Neural crest cell (in vitro differentiated cells): ENCODE data around the gene SIAH3. TPM values are rescaled to one million over a fixed set of nuclear protein-coding genes. Genes with fewer than 3 reads are reported as not detected.

ENCODE experiments used
- DNase-seq: peaks from one replicate; pipeline ENCODE4 v3.0.0; 2021; ENCODE audit warnings: low read depth, mixed read lengths, low spot score
- H3K27ac Mint-ChIP-seq: one replicate; pipeline ENCODE4 v1.8.0; 2021; ENCODE audit warnings: mild to moderate bottlenecking, mixed read lengths; ENCODE audit not compliant: unreplicated experiment
- H3K27me3 Mint-ChIP-seq: 2 replicates; pipeline ENCODE4 v1.8.0; 2021; ENCODE audit warnings: low read depth, mild to moderate bottlenecking, mixed read lengths
- H3K36me3 Mint-ChIP-seq: 2 replicates; pipeline ENCODE4 v1.8.0; 2021; ENCODE audit warnings: low read depth, mild to moderate bottlenecking, mixed read lengths
- H3K4me1 Mint-ChIP-seq: 2 replicates; pipeline ENCODE4 v1.8.0; 2021; ENCODE audit warnings: mixed read lengths
- H3K4me3 Mint-ChIP-seq: one replicate; pipeline ENCODE4 v1.8.0; 2021; ENCODE audit warnings: mild to moderate bottlenecking, mixed read lengths
- H3K9me3 Mint-ChIP-seq: 2 replicates; pipeline ENCODE4 v1.8.0; 2021; ENCODE audit warnings: mixed read lengths
- total RNA-seq: library from RNA; stranded (reverse); gene quantifications from 2 replicates; pipeline ENCODE4 v1.2.1, GENCODE V29; 2021
- TF ChIP-seq, protein P1 (sequence below): fragments of 200-600 bp; sonication (generic); conservative IDR thresholded peaks from 2 replicates; pipeline ENCODE4 v1.5.0; 2021; ENCODE audit warnings: antibody characterized with exemption, mild to moderate bottlenecking

SIAH3 gene
- total RNA-seq, 1 donor from 2014 or later: 0.42 TPM

DNA sequence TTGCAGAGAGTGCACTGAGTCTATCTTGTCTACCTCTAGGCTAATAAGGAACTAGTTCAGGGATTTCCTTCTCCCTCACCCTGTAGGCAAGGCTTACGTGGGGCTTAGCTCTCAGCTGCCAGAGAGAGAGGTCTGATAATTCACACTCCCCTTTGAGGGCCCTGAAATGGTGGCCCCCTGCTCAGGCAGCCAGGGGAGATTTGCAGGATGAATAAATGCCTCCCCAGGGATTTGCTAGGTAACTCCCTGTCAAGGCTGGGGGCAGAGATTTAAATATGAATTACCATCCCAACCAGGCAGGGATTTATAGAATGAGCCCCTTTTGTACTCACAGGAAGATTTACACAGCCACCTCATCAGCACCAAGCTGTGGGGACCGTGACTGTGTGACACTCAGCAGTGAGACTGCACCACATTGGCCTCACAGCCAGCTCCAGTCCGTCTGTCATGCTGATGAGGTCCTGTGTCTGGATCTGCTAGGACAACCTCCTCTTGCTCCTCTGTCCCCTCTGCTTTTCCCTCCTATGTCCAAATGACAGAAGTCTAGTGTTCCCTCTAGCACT, 76.1 kb downstream of the SIAH3 start:
- peaks cover 4% of the 10 kb centered on the region for H3K9me3 Mint-ChIP-seq
- peaks cover 40% of the 10 kb centered on the region for H3K4me1 Mint-ChIP-seq
- H3K36me3 Mint-ChIP-seq: no peaks in the 10 kb centered on the region
- H3K27ac Mint-ChIP-seq: peak overlapping the region; percentile 31
- no peaks in the 10 kb centered on the region for H3K27me3 Mint-ChIP-seq
- no peak for DNase-seq
- TF ChIP-seq, protein P1, sequence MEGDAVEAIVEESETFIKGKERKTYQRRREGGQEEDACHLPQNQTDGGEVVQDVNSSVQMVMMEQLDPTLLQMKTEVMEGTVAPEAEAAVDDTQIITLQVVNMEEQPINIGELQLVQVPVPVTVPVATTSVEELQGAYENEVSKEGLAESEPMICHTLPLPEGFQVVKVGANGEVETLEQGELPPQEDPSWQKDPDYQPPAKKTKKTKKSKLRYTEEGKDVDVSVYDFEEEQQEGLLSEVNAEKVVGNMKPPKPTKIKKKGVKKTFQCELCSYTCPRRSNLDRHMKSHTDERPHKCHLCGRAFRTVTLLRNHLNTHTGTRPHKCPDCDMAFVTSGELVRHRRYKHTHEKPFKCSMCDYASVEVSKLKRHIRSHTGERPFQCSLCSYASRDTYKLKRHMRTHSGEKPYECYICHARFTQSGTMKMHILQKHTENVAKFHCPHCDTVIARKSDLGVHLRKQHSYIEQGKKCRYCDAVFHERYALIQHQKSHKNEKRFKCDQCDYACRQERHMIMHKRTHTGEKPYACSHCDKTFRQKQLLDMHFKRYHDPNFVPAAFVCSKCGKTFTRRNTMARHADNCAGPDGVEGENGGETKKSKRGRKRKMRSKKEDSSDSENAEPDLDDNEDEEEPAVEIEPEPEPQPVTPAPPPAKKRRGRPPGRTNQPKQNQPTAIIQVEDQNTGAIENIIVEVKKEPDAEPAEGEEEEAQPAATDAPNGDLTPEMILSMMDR: no peak
- no peak overlapping the region for H3K4me3 Mint-ChIP-seq

DNA sequence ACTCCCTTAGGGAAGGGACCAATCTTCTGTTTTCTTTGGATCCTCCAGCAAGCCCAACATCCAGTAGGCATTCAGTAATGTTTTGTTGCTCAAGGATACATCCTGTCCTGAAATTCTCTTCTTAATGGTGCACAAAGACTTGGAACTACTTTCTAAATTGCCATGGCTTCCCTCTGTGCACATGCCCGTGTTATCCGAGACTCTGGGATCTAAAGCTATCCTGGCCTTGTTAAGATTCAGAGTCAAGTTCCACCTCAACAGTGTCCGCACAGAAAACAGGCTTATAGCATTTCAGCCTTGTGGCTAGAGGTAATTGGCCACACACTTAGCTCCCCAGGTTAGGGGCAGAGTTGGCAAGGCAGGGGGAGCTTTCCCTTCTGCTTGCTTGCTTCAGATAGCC, 77.6 kb downstream of the SIAH3 start:
- Mint-ChIP-seq H3K27me3 (no peaks in the 10 kb centered on the region), H3K9me3 (peaks cover 4% of the 10 kb centered on the region), H3K36me3 (no peaks in the 10 kb centered on the region), H3K4me3 (no peak overlapping the region), H3K27ac (no peak overlapping the region), H3K4me1 (peaks cover 51% of the 10 kb centered on the region)
- TF ChIP-seq, protein P1: no peak
- no peak for DNase-seq

DNA sequence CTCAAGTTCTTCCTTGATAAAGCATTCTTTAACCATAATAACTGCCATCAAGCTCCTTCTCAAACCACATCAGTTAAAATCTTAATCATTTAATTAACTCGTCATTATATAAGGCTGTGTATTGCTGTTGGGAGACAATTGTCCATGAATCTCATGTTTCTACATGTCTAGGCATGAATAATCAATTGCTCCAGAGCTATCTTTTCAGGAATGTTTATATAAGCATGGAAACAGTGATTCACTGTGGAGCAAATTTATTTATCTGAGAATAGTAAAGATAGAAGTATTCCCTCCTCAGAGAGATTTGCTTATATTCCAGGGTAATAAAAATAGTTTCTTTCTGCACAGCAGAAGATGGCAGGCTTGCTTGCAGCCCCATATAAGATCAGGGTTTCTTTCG, 78.3 kb downstream of the SIAH3 start:
- H3K4me1 Mint-ChIP-seq: peaks cover 57% of the 10 kb centered on the region
- no peak overlapping the region for H3K4me3 Mint-ChIP-seq
- H3K9me3 Mint-ChIP-seq: peaks cover 4% of the 10 kb centered on the region
- no peak for DNase-seq
- no peak overlapping the region for H3K27ac Mint-ChIP-seq
- no peaks in the 10 kb centered on the region for H3K36me3 Mint-ChIP-seq
- no peaks in the 10 kb centered on the region for H3K27me3 Mint-ChIP-seq
- TF ChIP-seq, protein P1: no peak

DNA sequence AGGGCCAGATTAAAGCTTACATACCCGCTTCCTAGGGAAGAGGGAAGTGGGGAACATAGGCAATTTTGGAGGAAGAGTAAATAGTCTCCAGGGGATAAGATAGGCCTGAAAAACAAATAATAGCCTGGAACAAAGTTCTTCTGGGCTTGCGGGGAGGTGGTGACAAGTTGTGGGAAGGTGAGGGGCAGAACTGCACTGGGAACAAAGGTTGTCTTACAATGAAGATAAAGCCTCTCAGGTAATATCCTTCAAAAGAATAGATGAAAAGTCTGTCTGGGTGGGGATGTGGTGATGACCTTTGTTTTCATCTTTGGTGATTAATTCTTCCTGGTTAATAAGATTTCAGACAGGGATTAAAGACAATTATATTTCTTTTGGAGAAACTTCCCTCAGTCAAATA, 80.7 kb downstream of the SIAH3 start:
- DNase-seq: no peak
- TF ChIP-seq, protein P1: no peak
- H3K27ac Mint-ChIP-seq: no peak overlapping the region
- no peaks in the 10 kb centered on the region for H3K27me3 Mint-ChIP-seq
- peaks cover 37% of the 10 kb centered on the region for H3K4me1 Mint-ChIP-seq
- no peak overlapping the region for H3K4me3 Mint-ChIP-seq
- peaks cover 4% of the 10 kb centered on the region for H3K9me3 Mint-ChIP-seq
- H3K36me3 Mint-ChIP-seq: no peaks in the 10 kb centered on the region

DNA sequence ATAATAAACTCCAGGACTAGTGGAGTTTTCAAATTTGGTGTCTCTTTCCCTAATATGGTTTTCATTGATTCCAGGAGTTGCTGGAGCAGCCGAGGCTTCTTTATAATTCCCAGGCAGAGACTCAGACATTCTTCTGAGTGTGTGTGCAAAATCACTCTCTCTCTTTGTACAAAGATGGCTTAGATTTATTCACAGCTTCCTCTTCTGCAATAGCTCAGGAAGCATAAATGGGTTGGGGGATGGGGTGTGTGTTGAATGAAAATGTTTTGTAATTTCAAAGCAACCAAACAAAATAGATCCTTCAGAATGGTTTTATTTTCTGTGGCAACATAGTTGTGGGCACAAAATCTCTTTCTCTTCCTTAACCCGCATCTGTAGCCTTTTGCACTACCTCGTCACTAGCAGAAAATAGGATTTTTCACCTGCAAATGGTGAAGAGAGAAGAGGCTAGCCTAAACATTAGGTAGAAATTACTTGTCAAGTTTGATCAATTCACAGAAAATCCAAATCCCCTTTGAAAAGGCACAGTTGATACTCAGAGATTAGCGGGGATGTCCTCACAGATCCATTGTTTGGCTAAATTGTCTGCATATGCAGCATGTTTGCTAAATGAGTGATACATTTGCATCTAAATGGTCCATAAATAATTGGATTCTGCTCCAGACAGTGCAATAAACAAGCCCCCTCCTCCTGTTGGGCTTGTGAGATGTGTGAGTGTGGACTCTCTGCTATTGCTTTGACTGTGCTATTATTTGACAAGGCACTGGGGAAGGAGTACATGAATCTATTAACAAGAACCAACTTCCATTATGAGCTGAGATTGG, 82.7 kb downstream of the SIAH3 start:
- Mint-ChIP-seq H3K27ac (peak overlapping the region; percentile 51), H3K4me3 (peak overlapping the region; percentile 5)
- no peak for DNase-seq

More for the DNA sequence above, 82.7 kb downstream of the SIAH3 start:
- peaks cover 4% of the 10 kb centered on the region for H3K9me3 Mint-ChIP-seq
- peaks cover 30% of the 10 kb centered on the region for H3K4me1 Mint-ChIP-seq
- TF ChIP-seq, protein P1: no peak
- no peaks in the 10 kb centered on the region for H3K36me3 Mint-ChIP-seq
- H3K27me3 Mint-ChIP-seq: no peaks in the 10 kb centered on the region
